HCT116 (cell line): ENCODE results near the gene RBP2. TPM values are rescaled to one million over a fixed set of nuclear protein-coding genes. Genes with fewer than 3 reads are reported as not detected.

Source experiments
- ATAC-seq: fragments of 200-7000 bp; cut with Tn5 transposase; 2 replicates; pipeline ENCODE4 v1.9.1; 2020; ENCODE audit warnings: mild to moderate bottlenecking, moderate library complexity
- BruUV-seq: library from RNA; stranded (reverse); fragments of 400-500 nt; replicated peaks from 2 replicates; lab custom pipeline; 2021; lab: Mats Ljungman, UMichigan
- CTCF ChIA-PET: fragments of 300-600 bp; sonication (Branson Sonifier 250); formaldehyde crosslinking; loops from one replicate; lab custom pipeline; 2021; ENCODE audit warnings: antibody characterized with exemption; lab: Charles Lee
- POLR2A ChIA-PET: fragments of 300-600, 350-600 bp; sonication (Branson Sonifier 250); formaldehyde crosslinking; loops from one replicate; lab custom pipeline; 2021; ENCODE audit warnings: antibody characterized with exemption; lab: Charles Lee
- RAD21 ChIA-PET, 2 experiments: fragments of 300-600 bp; sonication (Branson Sonifier 250); formaldehyde crosslinking; loops; one replicate each; lab custom pipeline; 2023; ENCODE audit warnings: low total read pairs in 2 of 2; ENCODE audit not compliant: uncharacterized antibody in 2 of 2, unreplicated experiment in 2 of 2, low non-redundant PET in 1 of 2; lab: Charles Lee
- DNase-seq: peaks from one replicate; pipeline ENCODE4 v3.0.0-alpha.2; 2010; ENCODE audit warnings: low read depth, low spot score
- H2AFZ ChIP-seq: fragments of 200-600 bp; shearing (Covaris generic), sonication (generic); 2 replicates; pipeline ENCODE4 v1.6.1; 2017; ENCODE audit warnings: low read depth, mixed run types, mixed read lengths, antibody characterized with exemption, low read length; ENCODE audit not compliant: poor library complexity, severe bottlenecking
- H3K27ac ChIP-seq: 2 replicates; pipeline ENCODE4 v1.5.1; 2012; ENCODE audit warnings: low read depth, low read length
- H3K27me3 ChIP-seq: fragments of 200-600 bp; sonication (generic); 2 replicates; pipeline ENCODE4 v1.6.1; 2016; ENCODE audit warnings: mixed run types, low read length, mixed read lengths; ENCODE audit not compliant: insufficient read depth
- H3K36me3 ChIP-seq, 2 experiments: fragments of 200-500 bp in 1 of 2; fragments of 200-600 bp in 1 of 2; sonication (Bioruptor generic) in 1 of 2; sonication (generic) in 1 of 2; 2 replicates each; pipeline versions ENCODE4 v1.5.1 to v1.6.1; 2014 to 2016; ENCODE audit warnings: low read length in 2 of 2, inconsistent platforms in 1 of 2, mixed read lengths in 1 of 2, mixed run types in 1 of 2; ENCODE audit not compliant: insufficient read depth in 2 of 2, control insufficient read depth in 1 of 2
- H3K4me1 ChIP-seq, 2 experiments: fragments of 200-600 bp in 1 of 2; sonication (generic) in 1 of 2; 2 replicates each; pipeline versions ENCODE4 v1.5.1 to v1.6.1; 2012 to 2017; ENCODE audit warnings: low read length in 2 of 2, inconsistent platforms in 1 of 2, mild to moderate bottlenecking in 1 of 2, mixed read lengths in 1 of 2, mixed run types in 1 of 2, moderate library complexity in 1 of 2; ENCODE audit not compliant: insufficient read depth in 2 of 2, control insufficient read depth in 1 of 2
- H3K4me2 ChIP-seq: fragments of 200-600 bp; sonication (generic); 2 replicates; pipeline ENCODE4 v1.6.1; 2017; ENCODE audit warnings: mixed run types, low read length, mixed read lengths
- H3K4me3 ChIP-seq, 2 experiments: fragments of 200-600 bp in 1 of 2; sonication (generic) in 1 of 2; replicated peaks in 1 of 2; 2 replicates each; pipeline ENCODE4 v1.5.1; 2011 to 2016; ENCODE audit warnings: low read length in 2 of 2, control low read depth in 1 of 2, low read depth in 1 of 2, mild to moderate bottlenecking in 1 of 2, mixed read lengths in 1 of 2, mixed run types in 1 of 2
- H3K79me2 ChIP-seq: fragments of 200-600 bp; sonication (generic); 2 replicates; pipeline ENCODE4 v1.6.1; 2017; ENCODE audit warnings: mild to moderate bottlenecking, mixed run types, low read length, moderate library complexity, mixed read lengths; ENCODE audit not compliant: insufficient read depth
- H3K9ac ChIP-seq: fragments of 200-600 bp; sonication (generic); 2 replicates; pipeline ENCODE4 v1.6.1; 2016; ENCODE audit warnings: low read length, mixed read lengths
- H3K9me2 ChIP-seq: fragments of 200-600 bp; sonication (generic), shearing (Covaris generic); 2 replicates; pipeline ENCODE4 v1.6.1; 2017; ENCODE audit warnings: mixed run types, mild to moderate bottlenecking, moderate library complexity; ENCODE audit not compliant: insufficient read depth
- H3K9me3 ChIP-seq, 2 experiments: fragments of 200-500 bp in 1 of 2; fragments of 200-600 bp in 1 of 2; sonication (Bioruptor generic) in 1 of 2; sonication (generic) in 1 of 2; 2 replicates each; pipeline ENCODE4 v1.6.1; 2014 to 2017; ENCODE audit warnings: low read length in 2 of 2, mixed read lengths in 2 of 2, inconsistent platforms in 1 of 2, low read depth in 1 of 2, mild to moderate bottlenecking in 1 of 2, mixed run types in 1 of 2, moderate library complexity in 1 of 2; ENCODE audit not compliant: control insufficient read depth in 1 of 2, insufficient read depth in 1 of 2
- H4K20me1 ChIP-seq: fragments of 200-600 bp; sonication (generic), shearing (Covaris generic); 2 replicates; pipeline ENCODE4 v1.6.1; 2017; ENCODE audit warnings: mixed run types, mild to moderate bottlenecking, moderate library complexity; ENCODE audit not compliant: insufficient read depth
- CBX3 ChIP-seq: IDR thresholded peaks from 2 replicates; pipeline ENCODE4 v1.6.1; 2012; ENCODE audit warnings: low read depth
- CEBPB ChIP-seq: IDR thresholded peaks from 2 replicates; pipeline ENCODE4 v1.6.1; 2012; ENCODE audit warnings: low read depth
- EGR1 ChIP-seq: IDR thresholded peaks from 2 replicates; pipeline ENCODE4 v1.6.1; 2012; ENCODE audit warnings: low read depth
- EZH2phosphoT487 ChIP-seq: fragments of 200-600 bp; IDR thresholded peaks from 2 replicates; pipeline ENCODE4 v1.6.1; 2018; ENCODE audit warnings: antibody characterized with exemption, borderline replicate concordance
- JUND ChIP-seq: IDR thresholded peaks from 2 replicates; pipeline ENCODE4 v1.6.1; 2012
- POLR2A ChIP-seq: IDR thresholded peaks from 2 replicates; pipeline ENCODE4 v1.7.0; 2011; ENCODE audit warnings: borderline replicate concordance; ENCODE audit not compliant: insufficient read depth, insufficient read length; ENCODE audit errors: extremely low read depth
- POLR2AphosphoS5 ChIP-seq: IDR thresholded peaks from 2 replicates; pipeline ENCODE4 v1.6.1; 2011; ENCODE audit warnings: mild to moderate bottlenecking, low read depth, low read length, moderate library complexity
- RAD21 ChIP-seq: IDR thresholded peaks from 2 replicates; pipeline ENCODE4 v1.6.1; 2012; ENCODE audit warnings: low read depth, mild to moderate bottlenecking
- SIN3A ChIP-seq: IDR thresholded peaks from 2 replicates; pipeline ENCODE4 v1.6.1; 2012; ENCODE audit warnings: low read depth
- SP1 ChIP-seq: IDR thresholded peaks from 2 replicates; pipeline ENCODE4 v1.6.1; 2012; ENCODE audit warnings: low read depth
- SRF ChIP-seq: IDR thresholded peaks from 2 replicates; pipeline ENCODE4 v1.6.1; 2012; ENCODE audit warnings: low read depth
- TCF7L2 ChIP-seq: IDR thresholded peaks from 2 replicates; pipeline ENCODE4 v1.7.0; 2011; ENCODE audit warnings: borderline replicate concordance, inconsistent platforms; ENCODE audit not compliant: insufficient read depth, insufficient read length; ENCODE audit errors: extremely low read depth
- YY1 ChIP-seq: IDR thresholded peaks from 2 replicates; pipeline ENCODE4 v1.6.1; 2011; ENCODE audit warnings: low read length, low read depth, moderate library complexity, mild to moderate bottlenecking; ENCODE audit not compliant: insufficient replicate concordance; ENCODE audit errors: extremely low read depth
- ZFX ChIP-seq: fragments of 450-650 bp; IDR thresholded peaks from 2 replicates; pipeline ENCODE4 v1.6.1; 2017
- intact Hi-C: fragments of 100-400 bp; cut with micrococcal nuclease; formaldehyde crosslinking; loops from 2 replicates; pipeline ENCODE4 v1.10.0; 2022
- total RNA-seq: library from RNA; stranded (reverse); gene quantifications from one replicate; pipeline ENCODE4 v1.2.1, GENCODE V29; 2021; ENCODE audit not compliant: unreplicated experiment
- TF ChIP-seq, protein P1 (sequence below), 3 experiments: fragments of 200-600 bp in 1 of 3; sonication (generic) in 1 of 3; IDR thresholded peaks in 2 of 3; conservative IDR thresholded peaks in 1 of 3; 2 replicates each; pipeline ENCODE4 v1.5.1; 2012 to 2017; ENCODE audit warnings: low read depth in 2 of 3, low read length in 2 of 3, antibody characterized with exemption in 1 of 3, borderline replicate concordance in 1 of 3, control low read depth in 1 of 3, mild to moderate bottlenecking in 1 of 3, mixed read lengths in 1 of 3, mixed run types in 1 of 3, moderate library complexity in 1 of 3; ENCODE audit not compliant: insufficient read depth in 1 of 3

The RBP2 gene
- total RNA-seq, 1 experiment from 2014 or later, result not detected

DNA sequence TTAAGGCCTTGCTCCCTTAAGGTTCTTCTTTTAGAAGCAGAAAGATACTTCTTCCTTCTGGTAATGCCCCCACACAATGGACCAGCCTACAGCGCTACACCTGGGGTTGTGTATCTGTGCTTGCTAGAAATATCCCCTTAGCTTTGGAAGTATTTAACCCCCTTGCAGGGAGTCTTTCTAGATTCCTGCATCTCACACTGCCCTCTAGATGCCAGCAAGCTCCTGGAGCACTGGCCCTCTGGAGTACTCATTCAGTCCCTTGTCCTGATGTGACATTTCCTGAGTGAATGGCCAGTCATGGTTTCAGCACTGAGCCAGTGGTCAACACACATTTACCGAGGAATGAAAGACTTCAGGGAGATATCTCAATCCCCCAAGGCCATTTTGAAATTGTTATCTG, 30.4 kb upstream of the RBP2 start:
- ATAC-seq, result peak; percentile 83
- POLR2A ChIA-PET, result no interaction called here

DNA sequence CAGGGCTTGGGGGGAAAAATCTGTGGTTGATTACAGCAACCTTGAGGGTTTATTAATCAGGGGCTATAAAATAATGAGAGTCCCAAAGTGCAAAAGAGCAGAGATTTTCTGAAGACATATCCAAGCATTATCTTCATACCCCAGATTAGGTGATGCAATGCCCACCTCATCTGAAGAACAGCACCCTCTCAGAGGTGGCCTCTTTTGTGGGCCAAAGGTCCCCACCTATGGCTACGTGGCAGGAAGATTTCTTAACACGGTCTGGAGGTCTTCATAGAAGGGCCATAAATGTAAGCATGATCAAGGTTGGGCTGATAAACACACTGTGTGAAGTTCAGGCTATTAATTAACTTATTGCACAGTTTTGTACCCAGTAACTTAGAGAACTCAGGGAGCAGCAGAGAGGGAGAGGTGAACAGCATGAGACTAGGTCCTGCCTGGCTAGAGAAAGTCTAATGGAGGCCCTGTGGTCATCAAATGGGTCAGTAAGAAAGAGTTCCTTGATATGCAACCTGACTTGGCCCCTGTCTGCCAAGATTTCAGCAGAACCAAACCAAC, 29.6 kb upstream of the RBP2 start:
- no peaks in the 10 kb centered on the region for H3K9me2 ChIP-seq
- no peaks in the 10 kb centered on the region for H3K79me2 ChIP-seq
- ATAC-seq (no peak), DNase-seq (no peak)
- H3K36me3 ChIP-seq, result no peaks in the 10 kb centered on the region
- no peak overlapping the region for H3K4me2 ChIP-seq
- H3K4me3 ChIP-seq, result no peak overlapping the region
- no peak overlapping the region for H3K27ac ChIP-seq
- CTCF ChIA-PET, result interaction anchor here (1.3 kb wide), 1 partner anchor 152 kb away, joined by 3 read pairs; no protein-coding TSS in a partner anchor
- POLR2A ChIA-PET, result no interaction called here
- RAD21 ChIA-PET, result no interaction called here
- no peaks in the 10 kb centered on the region for H3K27me3 ChIP-seq
- H3K4me1 ChIP-seq, result no peaks in the 10 kb centered on the region
- BruUV-seq, result no TSS peak
- no peak overlapping the region for H2AFZ ChIP-seq
- intact Hi-C loops, result no loop called here
- no peaks in the 10 kb centered on the region for H3K9me3 ChIP-seq
- H3K9ac ChIP-seq, result no peak overlapping the region
- H4K20me1 ChIP-seq, result no peaks in the 10 kb centered on the region
- TF ChIP-seq POLR2AphosphoS5, result no peak
- no peak for TF ChIP-seq ZFX
- no peak for TF ChIP-seq EZH2phosphoT487
- no peak for TF ChIP-seq EGR1
- TF ChIP-seq JUND, result no peak
- TF ChIP-seq SIN3A, result no peak
- no peak for TF ChIP-seq SP1
- TF ChIP-seq RAD21, result no peak
- TF ChIP-seq, protein P1, sequence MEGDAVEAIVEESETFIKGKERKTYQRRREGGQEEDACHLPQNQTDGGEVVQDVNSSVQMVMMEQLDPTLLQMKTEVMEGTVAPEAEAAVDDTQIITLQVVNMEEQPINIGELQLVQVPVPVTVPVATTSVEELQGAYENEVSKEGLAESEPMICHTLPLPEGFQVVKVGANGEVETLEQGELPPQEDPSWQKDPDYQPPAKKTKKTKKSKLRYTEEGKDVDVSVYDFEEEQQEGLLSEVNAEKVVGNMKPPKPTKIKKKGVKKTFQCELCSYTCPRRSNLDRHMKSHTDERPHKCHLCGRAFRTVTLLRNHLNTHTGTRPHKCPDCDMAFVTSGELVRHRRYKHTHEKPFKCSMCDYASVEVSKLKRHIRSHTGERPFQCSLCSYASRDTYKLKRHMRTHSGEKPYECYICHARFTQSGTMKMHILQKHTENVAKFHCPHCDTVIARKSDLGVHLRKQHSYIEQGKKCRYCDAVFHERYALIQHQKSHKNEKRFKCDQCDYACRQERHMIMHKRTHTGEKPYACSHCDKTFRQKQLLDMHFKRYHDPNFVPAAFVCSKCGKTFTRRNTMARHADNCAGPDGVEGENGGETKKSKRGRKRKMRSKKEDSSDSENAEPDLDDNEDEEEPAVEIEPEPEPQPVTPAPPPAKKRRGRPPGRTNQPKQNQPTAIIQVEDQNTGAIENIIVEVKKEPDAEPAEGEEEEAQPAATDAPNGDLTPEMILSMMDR (IDR thresholded peaks at IDR 0.05 in 2 of 3, conservative IDR thresholded peaks at IDR 0.05 in 1 of 3; ENCODE audit: borderline replicate concordance in 1 of 3, insufficient read depth in 1 of 3, low read depth in 2 of 3, low read length in 2 of 3), result no peak
- TF ChIP-seq YY1, result no peak
- TF ChIP-seq SRF, result no peak
- no peak for TF ChIP-seq POLR2A
- no peak for TF ChIP-seq CEBPB
- TF ChIP-seq TCF7L2, result no peak

More for the DNA sequence above, 30.4 kb upstream of the RBP2 start:
- no peaks in the 10 kb centered on the region for H3K9me3 ChIP-seq
- H3K9me2 ChIP-seq, result no peaks in the 10 kb centered on the region
- H3K79me2 ChIP-seq, result no peaks in the 10 kb centered on the region
- no peak overlapping the region for H3K4me3 ChIP-seq
- RAD21 ChIA-PET, result interaction anchor here in 1 of 2 experiments (0.5 kb wide), 1 partner anchor 95 kb away, joined by 3 read pairs; no protein-coding TSS in a partner anchor
- H3K4me2 ChIP-seq, result no peak overlapping the region
- H3K9ac ChIP-seq, result no peak overlapping the region
- H3K27me3 ChIP-seq, result no peaks in the 10 kb centered on the region
- no peak overlapping the region for H3K27ac ChIP-seq
- H2AFZ ChIP-seq, result no peak overlapping the region
- H3K4me1 ChIP-seq, result no peaks in the 10 kb centered on the region
- intact Hi-C loops, result no loop called here
- TF ChIP-seq RAD21 (peak; percentile 64), YY1 (no peak), SIN3A (no peak), CBX3 (no peak)
- TF ChIP-seq, protein P1 (IDR thresholded peaks at IDR 0.05 in 2 of 3, conservative IDR thresholded peaks at IDR 0.05 in 1 of 3; ENCODE audit: borderline replicate concordance in 1 of 3, insufficient read depth in 1 of 3, low read depth in 2 of 3, low read length in 2 of 3), result peak; percentile 28 to 35 (median 33); a peak in 4 of 6 replicates
- TF ChIP-seq, all 23 proteins: peak for 2
- no peak for DNase-seq
- CTCF ChIA-PET, result interaction anchor here (1.3 to 1.9 kb wide), 3 partner anchors 14 to 152 kb away, joined by 3 to 7 read pairs (median 5); no protein-coding TSS in a partner anchor
- Histone ChIP-seq H3K36me3 (no peaks in the 10 kb centered on the region), H4K20me1 (no peaks in the 10 kb centered on the region)
- no TSS peak for BruUV-seq
